ENCODE results near the gene WNT5A.

WNT5A gene

GRCh38 chr3:55446850-55447249, 40.3 kb downstream of the WNT5A start:
- DNase-seq (ENCODE audit: low spot score) = no peak

- no peak for DNase-seq (ENCODE audit: low spot score)
Measured at GRCh38 chr3:55445551-55445950, 41.6 kb downstream of the WNT5A start.

GRCh38 chr3:55443346-55443745, 43.8 kb downstream of the WNT5A start:
- DNase-seq (ENCODE audit: low spot score) = no peak

GRCh38 chr3:55442861-55443260, 44.2 kb downstream of the WNT5A start:
- no peak for DNase-seq (ENCODE audit: low spot score)

GRCh38 chr3:55441499-55441898, 45.6 kb downstream of the WNT5A start:
- DNase-seq (ENCODE audit: low spot score) = no peak

DNA sequence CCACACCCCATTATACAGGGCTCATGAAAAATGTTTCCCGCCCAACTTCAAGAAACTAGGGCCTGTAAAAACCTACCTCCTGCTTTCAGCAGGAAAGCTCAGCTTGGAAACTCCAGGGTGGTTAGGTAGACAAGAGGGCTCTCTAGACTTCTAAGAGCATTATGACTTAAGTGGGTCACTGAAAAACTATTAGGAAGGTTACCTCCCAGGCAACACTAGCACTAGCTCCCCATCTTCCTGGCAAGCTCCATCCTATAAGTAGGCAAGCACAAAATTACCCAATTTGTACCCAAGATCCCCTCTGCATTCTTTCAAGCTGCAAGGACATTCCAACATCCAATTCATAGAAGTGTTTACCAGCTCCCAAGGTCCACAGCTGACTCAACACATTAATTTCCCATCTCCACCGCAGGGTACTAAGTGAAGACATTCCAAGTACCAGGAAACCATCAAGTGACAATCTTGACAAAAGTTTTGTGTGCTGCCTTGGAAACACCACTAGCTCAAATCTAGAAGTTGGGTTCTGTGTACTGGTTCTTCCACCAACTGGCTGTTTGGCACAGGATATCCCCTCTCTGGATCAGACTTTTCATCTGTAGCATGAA, 46.9 kb downstream of the WNT5A start:
- no peak for DNase-seq (ENCODE audit: low spot score)

DNA sequence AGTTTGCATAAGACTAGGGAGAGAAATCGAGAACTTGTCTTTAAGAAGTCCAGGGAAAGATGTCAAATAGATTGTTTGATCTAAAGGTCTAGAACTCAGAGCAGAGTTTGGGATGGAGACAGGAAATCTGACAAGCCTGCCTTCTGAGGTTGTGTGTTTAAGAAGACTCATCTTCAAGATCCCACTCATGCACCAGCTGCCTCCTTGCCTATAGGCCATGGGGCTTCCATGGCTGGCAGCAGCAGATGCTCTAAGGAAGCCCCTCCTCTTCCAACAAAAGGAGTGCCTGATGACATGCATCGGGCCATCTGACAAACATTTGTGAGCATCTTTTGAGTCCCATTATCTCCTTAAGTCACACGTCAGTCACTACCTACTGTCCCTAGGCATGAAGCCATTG, 47.4 kb downstream of the WNT5A start:
- no peak for DNase-seq (ENCODE audit: low spot score)

GRCh38 chr3:55436644-55437043, 50.5 kb downstream of the WNT5A start:
- no peak for DNase-seq (ENCODE audit: low spot score)

DNA sequence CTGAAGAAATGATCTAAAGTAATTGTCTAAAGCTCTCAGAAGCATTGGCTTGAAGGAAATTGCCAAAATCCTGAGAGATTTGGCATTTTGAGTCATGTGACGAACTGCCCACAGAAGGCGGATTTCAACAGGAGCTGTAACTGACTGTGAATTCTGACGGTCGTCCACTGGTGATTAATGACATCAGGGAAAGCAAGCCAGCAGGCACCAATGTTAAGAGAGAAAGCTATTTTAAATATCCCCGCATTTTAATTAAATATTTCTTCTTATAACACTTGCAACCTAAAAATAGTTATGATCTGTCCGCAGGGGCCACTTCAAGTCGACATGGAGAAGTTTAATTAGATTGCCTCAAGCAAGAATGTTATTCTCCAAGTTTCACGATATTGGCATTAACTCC, 51.6 kb downstream of the WNT5A start:
- DNase-seq (ENCODE audit: low spot score) = no peak

- no peak for DNase-seq (ENCODE audit: low spot score)
Measured at GRCh38 chr3:55434789-55435188, 52.3 kb downstream of the WNT5A start.

GRCh38 chr3:55431041-55431440, 56.1 kb downstream of the WNT5A start:
- no peak for DNase-seq (ENCODE audit: low spot score)

DNA sequence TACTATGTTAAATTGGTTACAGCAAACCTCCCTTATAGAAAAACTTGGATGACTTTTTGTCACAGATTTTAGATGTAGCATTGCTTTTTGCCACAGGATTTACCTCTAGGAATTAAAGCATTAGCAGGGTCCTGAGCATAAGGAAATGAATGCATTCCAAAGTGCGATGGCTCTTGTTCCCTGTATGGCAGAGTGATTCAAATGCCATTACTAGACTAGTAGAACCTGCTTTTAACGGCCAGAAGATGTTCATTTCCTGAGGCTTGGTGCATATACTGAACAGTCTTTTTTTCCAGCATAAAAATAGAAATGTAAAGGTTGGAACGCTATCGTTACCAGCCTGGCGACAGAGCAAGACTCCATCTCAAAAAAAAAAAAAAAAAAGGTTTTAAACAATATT, 59.4 kb downstream of the WNT5A start:
- DNase-seq (ENCODE audit: low spot score) = no peak

GRCh38 chr3:55426486-55426885, 60.6 kb downstream of the WNT5A start:
- no peak for DNase-seq (ENCODE audit: low spot score)

DNA sequence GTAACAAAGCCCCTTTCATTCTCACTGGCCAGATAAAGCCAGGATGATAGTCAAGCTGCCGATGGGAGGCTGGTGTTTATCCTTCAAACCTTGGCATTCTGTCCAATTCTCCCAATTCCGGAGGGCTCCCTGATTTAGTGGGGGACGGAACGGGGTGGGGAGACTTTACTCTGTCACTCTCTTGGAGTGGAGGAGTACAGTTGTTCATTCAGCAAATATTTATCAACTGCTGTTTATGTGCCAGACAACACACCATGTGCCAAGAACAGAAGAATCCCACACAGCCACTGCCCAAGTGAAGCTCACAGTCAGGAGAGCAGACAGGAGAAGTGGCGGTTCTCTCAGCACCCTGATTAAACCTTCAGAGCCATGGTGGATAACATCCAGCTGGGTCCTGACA, 63.3 kb downstream of the WNT5A start:
- no peak for DNase-seq (ENCODE audit: low spot score)

DNA sequence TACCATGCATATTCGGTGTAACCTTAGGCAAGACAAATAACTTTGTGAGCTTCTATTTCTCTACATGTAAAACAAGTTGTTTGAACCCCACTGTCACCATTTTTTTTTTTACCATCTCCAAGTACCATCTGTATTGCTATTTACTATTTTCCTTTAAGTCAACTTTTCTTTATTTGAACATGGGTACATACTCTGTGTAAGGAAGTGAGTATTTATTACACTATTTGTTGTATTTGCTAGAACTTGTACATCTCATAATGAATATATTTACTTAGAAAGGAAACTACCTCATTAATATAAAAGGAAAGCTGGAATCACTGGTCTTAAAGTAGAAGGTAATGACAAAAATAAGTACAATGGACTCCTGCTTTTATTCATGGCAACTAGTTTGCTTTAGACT, 69.9 kb downstream of the WNT5A start:
- no peak for DNase-seq (ENCODE audit: low spot score)

DNA sequence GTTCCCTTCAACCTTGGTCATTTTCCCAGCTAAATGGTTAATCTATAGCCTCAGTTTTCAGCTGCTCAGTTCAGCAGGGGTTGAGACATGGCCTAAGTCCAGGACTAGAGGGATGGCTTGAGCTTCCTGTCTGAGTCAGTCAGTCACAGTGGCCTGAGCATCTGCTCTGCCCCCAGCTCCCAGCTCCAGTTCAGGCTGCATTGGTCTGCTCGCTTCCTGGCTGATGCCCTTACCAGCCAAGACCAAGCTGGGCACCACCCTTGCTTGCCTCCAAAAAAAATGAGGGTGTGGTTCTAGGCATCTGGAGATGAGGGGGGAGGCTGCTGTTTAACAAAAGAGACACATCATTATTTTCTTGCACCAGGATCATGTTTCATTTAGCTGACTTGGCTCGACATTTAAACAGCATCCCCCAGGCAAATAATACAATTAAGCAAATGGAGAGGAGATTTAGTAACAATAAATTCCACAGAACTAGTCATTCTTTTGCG, 70.7 kb downstream of the WNT5A start:
- DNase-seq (ENCODE audit: low spot score) = no peak

All from ecto neural progenitor cell (in vitro differentiated cells).